ENCODE measurements around the gene HADH.
"Not testable (repeated sequence)": the region's sequence is repeated elsewhere in the genome, so short reads cannot be mapped to it uniquely, and the experiment has no call there.

The HADH gene

DNA sequence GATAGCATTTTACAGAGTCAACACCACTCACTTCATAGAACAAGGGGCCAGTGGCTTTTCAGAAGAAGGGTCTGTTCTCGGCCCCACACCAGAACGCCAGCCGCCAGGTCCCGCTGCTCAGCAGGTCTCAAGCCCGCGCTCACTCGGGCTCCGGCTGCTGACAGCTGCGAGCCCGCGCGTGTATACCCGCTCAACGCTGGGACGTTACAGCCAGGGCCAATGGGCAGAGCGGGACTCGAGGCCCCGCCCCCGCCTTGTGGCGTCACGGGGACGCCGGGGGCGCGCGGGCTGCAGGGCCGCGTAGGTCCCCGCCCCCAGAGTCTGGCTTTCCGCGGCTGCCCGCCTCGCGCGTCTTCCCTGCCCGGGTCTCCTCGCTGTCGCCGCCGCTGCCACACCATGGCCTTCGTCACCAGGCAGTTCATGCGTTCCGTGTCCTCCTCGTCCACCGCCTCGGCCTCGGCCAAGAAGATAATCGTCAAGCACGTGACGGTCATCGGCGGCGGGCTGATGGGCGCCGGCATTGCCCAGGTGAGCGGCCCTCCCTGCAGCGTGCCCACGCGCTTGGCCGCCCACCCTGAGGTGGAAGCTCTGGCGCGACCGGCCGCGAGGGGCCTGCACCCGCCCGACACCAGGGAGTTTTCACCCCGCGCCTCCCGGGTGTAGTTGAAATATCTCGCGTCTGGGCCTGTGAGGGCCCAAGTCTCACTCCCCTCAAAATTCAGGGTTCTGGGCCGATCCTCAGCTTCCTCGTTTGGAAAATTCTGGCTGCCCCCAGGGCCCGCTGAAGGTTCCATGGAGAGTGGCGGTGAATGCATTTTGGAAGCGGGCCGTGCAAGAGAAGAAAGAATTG, at the start of gene HADH:
HADH (plus strand) TSS at position 353 of the 850 bp plus-strand sequence; CDS start at position 397, 44 bp downstream.
- peak; percentile 92 for DNase-seq

DNA sequence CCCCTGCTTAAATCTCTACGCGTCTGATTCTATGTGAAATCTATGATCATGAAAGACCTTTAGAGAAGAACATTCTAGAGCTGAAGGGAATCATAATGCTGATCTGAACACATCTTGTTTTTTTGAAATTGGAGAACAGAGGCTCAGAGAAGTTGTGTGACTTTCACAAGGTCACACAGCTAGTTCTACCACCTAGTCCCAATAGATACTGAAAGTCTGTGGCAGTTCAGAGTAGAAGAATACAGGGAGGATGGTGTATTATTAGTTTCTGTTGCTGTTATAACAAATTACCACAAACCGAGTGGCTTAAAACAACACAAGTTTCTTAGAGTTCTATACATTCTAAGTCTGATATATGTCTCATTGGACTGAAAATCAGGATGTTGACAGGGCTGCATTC, 43.9 kb upstream of the HADH start:
- no peak for DNase-seq

DNA sequence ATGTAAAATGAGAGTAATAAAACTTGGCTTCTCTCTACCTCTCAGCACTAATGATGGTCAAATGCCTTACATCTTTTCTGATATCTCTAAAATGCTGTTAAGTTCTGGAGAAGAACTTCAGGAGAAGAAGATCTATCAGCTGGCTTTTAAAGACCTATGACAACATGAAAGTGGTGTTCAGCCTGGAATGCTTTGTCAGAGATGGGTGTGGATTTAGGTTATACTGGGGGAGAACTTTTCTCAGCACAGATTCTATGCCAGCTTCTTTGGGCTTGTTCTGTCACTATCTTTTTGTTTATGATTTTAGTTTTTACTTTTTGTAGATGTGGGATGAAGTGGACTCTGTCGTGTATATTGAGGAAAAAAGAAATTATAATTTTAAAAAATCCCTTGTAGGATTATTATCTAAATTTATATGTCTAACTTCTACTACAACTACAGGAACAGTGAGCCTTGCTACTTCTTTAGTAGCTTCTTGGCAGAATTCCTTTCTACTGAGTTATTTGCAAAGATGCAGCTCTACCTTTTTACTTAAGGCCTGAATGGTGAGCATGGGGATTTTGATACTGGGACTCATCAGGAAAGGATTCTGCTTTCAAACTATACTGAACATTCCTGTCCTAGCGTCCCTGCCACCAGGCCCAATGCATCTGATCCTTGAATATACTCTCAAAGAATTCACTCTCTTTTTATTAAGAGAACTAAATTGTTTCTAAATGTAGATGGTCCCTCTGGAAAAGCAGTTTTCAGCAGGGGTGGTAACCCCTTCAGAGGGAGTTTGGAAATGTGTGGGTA, 38.7 kb upstream of the HADH start:
- DNase-seq = no peak

- DNase-seq = no peak
These were observed 38.1 kb upstream of the HADH start for GRCh38 chr4:107951551-107951950.

DNA sequence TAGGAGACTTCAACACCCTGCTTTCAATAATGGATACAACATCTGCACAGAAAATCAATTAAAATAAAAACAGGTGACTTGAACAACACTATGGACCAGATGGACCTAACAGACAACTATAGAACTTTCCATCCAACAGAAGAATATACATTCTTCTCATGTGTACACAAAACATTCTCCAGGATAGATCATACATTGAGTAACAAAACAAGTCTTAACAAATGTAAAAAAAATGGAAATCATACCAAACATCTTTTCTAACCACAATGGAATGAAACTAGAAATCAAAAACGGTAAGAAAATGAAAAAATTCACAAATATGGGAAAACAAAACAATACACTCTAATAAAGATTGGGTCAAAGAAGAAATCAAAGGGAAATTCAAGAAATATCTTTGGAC, 33.7 kb upstream of the HADH start:
- no peak for DNase-seq

- no peak for DNase-seq
These were observed 22.8 kb upstream of the HADH start for GRCh38 chr4:107966903-107967302.

DNA sequence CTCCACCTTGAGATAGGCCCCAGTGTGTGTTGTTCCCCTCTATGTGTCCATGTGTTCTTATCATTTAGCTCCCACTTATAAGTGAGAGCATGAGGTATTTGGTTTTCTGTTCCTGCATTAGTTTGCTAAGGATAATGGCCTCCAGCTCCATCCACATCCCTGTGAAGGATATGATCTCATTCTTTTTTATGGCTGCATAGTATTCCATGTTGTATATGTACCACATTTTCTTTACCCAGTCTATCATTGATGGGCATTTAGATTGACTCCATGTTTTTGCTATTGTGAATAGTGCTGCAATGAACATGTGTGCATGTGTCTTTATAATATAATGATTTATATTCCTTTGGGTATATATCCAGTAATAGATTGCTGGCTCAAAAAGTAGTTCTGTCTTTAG, 22.2 kb upstream of the HADH start:
- not testable (repeated sequence) for DNase-seq

DNA sequence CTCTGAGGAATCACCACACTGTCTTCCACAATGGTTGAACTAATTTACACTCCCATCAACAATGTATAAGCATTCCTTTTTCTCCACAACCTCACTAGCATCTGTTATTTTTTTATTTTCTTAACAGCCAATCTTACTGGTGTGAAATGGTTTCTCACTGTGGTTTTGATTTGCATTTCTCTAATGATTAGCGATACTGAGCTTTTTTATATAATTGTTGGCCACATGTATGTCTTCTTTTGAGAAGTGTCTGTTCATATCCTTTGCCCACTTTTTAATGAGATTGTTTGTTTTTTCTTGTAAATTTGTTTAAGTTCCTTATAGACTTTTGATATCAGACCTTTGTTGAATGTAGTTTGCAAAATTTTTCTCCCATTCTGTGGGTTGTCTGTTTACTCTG, 21.8 kb upstream of the HADH start:
- not testable (repeated sequence) for DNase-seq

GRCh38 chr4:107970063-107970798, 19.5 kb upstream of the HADH start:
- DNase-seq = no peak

- DNase-seq = no peak
These were observed 17.1 kb upstream of the HADH start for GRCh38 chr4:107972605-107973004.

GRCh38 chr4:107974523-107974922, 15.2 kb upstream of the HADH start:
- no peak for DNase-seq

- DNase-seq = no peak
These were observed 12.2 kb upstream of the HADH start for GRCh38 chr4:107977482-107977881.

GRCh38 chr4:107977966-107978705, 11.6 kb upstream of the HADH start:
- no peak for DNase-seq

DNA sequence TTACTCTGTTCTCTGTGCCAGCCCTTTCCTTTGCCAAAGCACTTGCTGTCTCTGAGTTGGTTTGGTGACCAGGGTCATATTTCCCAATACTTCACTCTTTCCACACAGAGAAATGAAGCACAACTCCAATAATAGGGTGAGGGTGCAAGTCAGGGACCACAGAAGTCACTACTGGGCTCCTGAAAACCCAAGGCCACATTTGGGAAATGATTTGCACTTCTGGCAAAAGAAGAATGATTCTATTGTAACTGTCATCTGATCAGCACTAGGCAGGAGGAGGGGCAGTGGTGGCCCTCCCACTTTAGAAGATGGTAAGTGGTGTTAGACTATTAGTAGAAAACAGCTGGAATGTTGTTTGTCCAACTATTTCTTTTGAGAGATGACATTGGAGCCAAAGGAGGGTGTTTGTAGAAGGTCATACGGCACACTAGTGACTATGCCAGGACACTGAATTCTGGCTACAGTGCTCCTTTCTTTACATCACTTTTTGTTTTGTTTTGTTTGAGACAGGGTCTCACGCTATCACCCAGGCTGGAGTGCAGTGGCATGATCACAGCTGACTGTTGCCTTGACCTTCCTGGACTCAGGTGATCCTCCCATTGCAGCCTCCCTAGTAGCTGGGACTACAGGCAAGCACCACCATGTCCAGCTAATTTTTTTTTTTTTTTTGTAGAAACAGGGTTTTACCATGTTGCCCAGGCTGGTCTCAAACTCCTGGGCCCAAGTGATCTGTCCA, 10.8 kb upstream of the HADH start:
- no peak for DNase-seq

GRCh38 chr4:107987916-107988762, 1.6 kb upstream of the HADH start:
- DNase-seq = no peak

GRCh38 chr4:107988763-107989035, 990 bp upstream of the HADH start:
- no peak for DNase-seq

DNA sequence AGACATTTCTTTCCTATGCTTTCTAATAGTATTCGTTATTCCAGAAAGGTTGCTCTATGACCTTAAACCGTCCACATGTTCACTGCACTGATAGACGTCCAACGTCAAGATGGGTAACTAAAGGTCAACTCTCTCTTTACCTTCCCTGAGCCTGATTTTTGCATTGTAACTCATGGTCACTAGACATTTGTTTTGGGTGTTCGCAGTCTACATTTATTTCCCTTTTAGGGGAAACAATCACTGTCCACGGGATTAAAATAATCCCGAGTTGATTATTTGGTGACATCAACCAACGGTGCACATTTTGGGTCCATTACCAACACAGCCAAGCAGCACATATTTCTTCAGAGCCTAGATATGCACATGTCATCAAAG, 540 bp upstream of the HADH start:
- no peak for DNase-seq

GRCh38 chr4:107991945-107992630, 2.4 kb downstream of the HADH start:
- no peak for DNase-seq

DNA sequence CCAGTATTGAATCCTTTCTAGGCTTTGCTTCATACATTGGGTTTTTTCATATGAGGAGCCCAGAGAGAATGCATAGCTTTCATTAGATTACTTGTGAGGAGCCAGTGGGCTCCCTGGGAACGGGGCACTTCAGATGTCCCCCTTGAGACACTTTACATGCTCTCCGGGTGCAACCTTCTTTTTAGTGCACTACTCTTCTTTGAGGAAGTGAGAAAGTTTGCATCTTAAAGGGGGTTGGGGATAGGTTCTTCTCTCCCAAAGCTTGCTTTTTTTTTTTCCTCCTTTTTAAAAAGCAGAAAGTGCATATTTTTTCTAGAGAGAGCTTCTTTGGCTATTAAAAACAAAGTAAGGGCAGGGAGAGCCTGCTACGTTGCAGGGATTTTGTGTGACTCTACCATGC, 4.3 kb downstream of the HADH start:
- no peak for DNase-seq

DNA sequence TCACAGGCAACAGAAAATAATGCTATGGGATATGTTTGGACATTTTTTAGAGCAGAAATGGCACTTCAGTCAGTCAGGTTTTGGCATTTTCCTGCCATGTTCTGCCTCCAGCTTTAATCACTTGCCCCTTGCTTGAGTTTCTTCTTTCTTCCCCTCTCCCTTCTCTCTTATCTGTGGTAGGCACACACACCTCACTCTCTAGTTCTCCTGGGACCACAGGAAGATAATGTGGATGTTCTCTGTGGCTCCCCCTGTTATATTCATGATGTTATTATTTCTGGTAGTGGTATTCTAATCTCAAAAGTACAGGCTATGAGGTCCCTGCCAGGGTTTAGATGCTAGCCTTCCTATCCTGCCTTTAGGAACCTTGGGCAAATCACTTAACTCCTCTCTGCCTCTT, 5.2 kb downstream of the HADH start:
- no peak for DNase-seq

Data from stimulated activated CD4-positive, alpha-beta T cell treated with anti-CD3 and anti-CD28 coated beads, Interleukin-12 subunit alpha, Interleukin-12 subunit beta, amount 100 ng/mL, for 4 hours (primary cell).